GM12878 (cell line): ENCODE data around the gene ERFL. TPM values are rescaled to one million over a fixed set of nuclear protein-coding genes. Genes with fewer than 3 reads are reported as not detected.

ENCODE experiments used
- ATAC-seq: fragments of 200-7000 bp; cut with Tn5 transposase; 3 replicates; pipeline ENCODE4 v1.9.1; 2020; ENCODE audit warnings: mild to moderate bottlenecking, moderate library complexity
- BruUV-seq: library from RNA; stranded (reverse); fragments of 400-500 nt; replicated peaks from 2 replicates; lab custom pipeline; 2021; lab: Mats Ljungman, UMichigan
- CTCF ChIA-PET: fragments of 300-600 bp; sonication (Branson Sonifier 250); formaldehyde crosslinking; extraction: SDS; loops from one replicate; lab custom pipeline; 2021; ENCODE audit warnings: inconsistent platforms; lab: Yijun Ruan, JAX
- POLR2A ChIA-PET: fragments of 350-600 bp; formaldehyde crosslinking; extraction: SDS; loops from one replicate; lab custom pipeline; 2021; ENCODE audit warnings: inconsistent platforms; lab: Charles Lee
- RAD21 ChIA-PET: fragments of 300-600 bp; sonication (Branson Sonifier 250); formaldehyde crosslinking; loops from one replicate; lab custom pipeline; 2023; ENCODE audit warnings: antibody characterized with exemption; ENCODE audit not compliant: unreplicated experiment; lab: Charles Lee
- SMC1A ChIA-PET: fragments of 300-600 bp; sonication (Branson Sonifier 250); formaldehyde crosslinking; loops from one replicate; lab custom pipeline; 2023; ENCODE audit not compliant: unreplicated experiment, uncharacterized antibody; lab: Charles Lee
- DNase-seq: peaks from one replicate; pipeline ENCODE4 v3.0.0-alpha.2; 2011; ENCODE audit warnings: low read depth, low spot score
- FAIRE-seq: peaks from 3 replicates; lab custom pipeline; 2011; peaks lifted over from hg19 to GRCh38; lab: Jason Lieb, UNC
- H2AFZ ChIP-seq: 2 replicates; pipeline ENCODE4 v1.6.0; 2011; ENCODE audit warnings: low read depth, low read length, control low read depth; ENCODE audit not compliant: control insufficient read depth
- H3K27ac ChIP-seq: 2 replicates; pipeline ENCODE4 v1.5.1; 2011; ENCODE audit warnings: control low read depth; ENCODE audit not compliant: control insufficient read depth, insufficient read depth
- H3K27me3 ChIP-seq, 2 experiments: replicated peaks in 1 of 2; 2 replicates each; pipeline versions ENCODE4 v1.6.0 to v1.6.1; 2011; ENCODE audit warnings: low read length in 1 of 2; ENCODE audit not compliant: control insufficient read depth in 2 of 2, insufficient read depth in 2 of 2
- H3K36me3 ChIP-seq, 2 experiments: 2 replicates each; pipeline ENCODE4 v1.5.1; 2011; ENCODE audit warnings: low read length in 1 of 2; ENCODE audit not compliant: control insufficient read depth in 2 of 2, insufficient read depth in 2 of 2
- H3K4me1 ChIP-seq: 2 replicates; pipeline ENCODE4 v1.6.1; 2011; ENCODE audit warnings: mild to moderate bottlenecking, low read length, moderate library complexity, mixed read lengths; ENCODE audit not compliant: control insufficient read depth, insufficient read depth
- H3K4me2 ChIP-seq: 2 replicates; pipeline ENCODE4 v1.6.0; 2011; ENCODE audit warnings: control low read depth; ENCODE audit not compliant: control insufficient read depth, insufficient read depth
- H3K4me3 ChIP-seq: fragments of 200-600 bp; sonication (generic); 2 replicates; pipeline ENCODE4 v1.5.1; 2016
- H3K79me2 ChIP-seq: 2 replicates; pipeline ENCODE4 v1.6.0; 2011; ENCODE audit warnings: low read length; ENCODE audit not compliant: control insufficient read depth, insufficient read depth
- H3K9ac ChIP-seq: 2 replicates; pipeline ENCODE4 v1.8.0; 2011; ENCODE audit warnings: low read length, control low read depth, mixed read lengths; ENCODE audit not compliant: control insufficient read depth, insufficient read depth
- H3K9me3 ChIP-seq: replicated peaks from 3 replicates; pipeline ENCODE4 v1.5.1; 2011; ENCODE audit warnings: mild to moderate bottlenecking, low read length; ENCODE audit not compliant: control insufficient read depth, insufficient read depth
- H4K20me1 ChIP-seq: 2 replicates; pipeline ENCODE4 v1.6.0; 2011; ENCODE audit not compliant: control insufficient read depth, insufficient read depth
- BHLHE40 ChIP-seq, 2 experiments: fragments of 450-650 bp in 1 of 2; IDR thresholded peaks; 2 replicates each; pipeline ENCODE4 v1.6.1; 2011 to 2017; ENCODE audit warnings: low read depth in 2 of 2, borderline replicate concordance in 1 of 2, improper control_type of control experiment in 1 of 2, low read length in 1 of 2, mild to moderate bottlenecking in 1 of 2
- CBX5 ChIP-seq: sonication (generic); IDR thresholded peaks from 2 replicates; pipeline ENCODE4 v1.6.1; 2016; ENCODE audit warnings: low read depth, moderate library complexity, mild to moderate bottlenecking, inconsistent platforms
- HDGF ChIP-seq: fragments of 450-650 bp; IDR thresholded peaks from 2 replicates; pipeline ENCODE4 v1.6.1; 2016; ENCODE audit warnings: antibody characterized with exemption
- IRF4 ChIP-seq: IDR thresholded peaks from 2 replicates; pipeline ENCODE4 v1.6.1; 2011; ENCODE audit warnings: low read depth, low read length
- MEF2B ChIP-seq: fragments of 450-650 bp; IDR thresholded peaks from 2 replicates; pipeline ENCODE4 v1.6.1; 2018; ENCODE audit warnings: mild to moderate bottlenecking, moderate library complexity; ENCODE audit not compliant: partially characterized antibody, poor library complexity, severe bottlenecking
- NR2C2 ChIP-seq: IDR thresholded peaks from 2 replicates; pipeline ENCODE4 v1.6.1; 2011; ENCODE audit warnings: borderline replicate concordance, low read depth; ENCODE audit not compliant: control insufficient read depth, insufficient read length
- NR2F1 ChIP-seq: fragments of 450-650 bp; conservative IDR thresholded peaks from 2 replicates; pipeline ENCODE4 v1.6.1; 2017; ENCODE audit warnings: mild to moderate bottlenecking
- PAX5 ChIP-seq: IDR thresholded peaks from 2 replicates; pipeline ENCODE4 v1.6.1; 2011; ENCODE audit warnings: low read depth, low read length, borderline replicate concordance
- SMC3 ChIP-seq: IDR thresholded peaks from 2 replicates; pipeline ENCODE4 v1.6.1; 2011; ENCODE audit warnings: low read length, improper control_type of control experiment, borderline replicate concordance
- ZBED1 ChIP-seq: IDR thresholded peaks from 2 replicates; pipeline ENCODE4 v1.6.1; 2016; ENCODE audit warnings: borderline replicate concordance
- WGBS: methylation state at CpG from one replicate; pipeline ENCODE4 v1.1.6; 2016; ENCODE audit warnings: low lambda C conversion rate; ENCODE audit not compliant: insufficient replicate concordance, insufficient coverage; ENCODE audit errors: missing lambda C conversion rate; 5-methylcytosine and 5-hydroxymethylcytosine counted together
- in situ Hi-C: fragments of 300-500 bp; cut with MboI; formaldehyde crosslinking; loops from 9 replicates; pipeline ENCODE4 v1.14.3; 2018; ENCODE audit warnings: mixed read lengths
- intact Hi-C: fragments of 100-400 bp; cut with micrococcal nuclease; formaldehyde crosslinking; loops from one replicate; pipeline ENCODE4 v1.14.2; 2022; ENCODE audit not compliant: unreplicated experiment
- polyA plus RNA-seq, 11 experiments: library from polyadenylated mRNA; depleted of rRNA in 4 of 11; unstranded in 6 of 11; stranded (reverse) in 5 of 11; fragments of >200 nt; fragmentation: Nextera tagmentation in 4 of 11; fragmentation: Illumina TruSeq in 1 of 11; extraction: Ambion mirVana in 4 of 11; extraction: Trizol in 1 of 11; gene quantifications; 1 replicate in 1 of 11; 2 replicates in 10 of 11; pipeline versions ENCODE4 v1.2.1 to v1.2.3, GENCODE V29; 2011 to 2016; ENCODE audit warnings: inconsistent platforms in 2 of 11, missing spikeins in 2 of 11, low read depth in 1 of 11
- total RNA-seq, 4 experiments: library from RNA; depleted of rRNA in 3 of 4; stranded (reverse); fragments of >200 nt in 3 of 4; fragmentation: Illumina TruSeq in 1 of 4; extraction: Trizol in 1 of 4; gene quantifications; 2 replicates each; pipeline versions ENCODE4 v1.2.1 to v1.2.3, GENCODE V29; 2013 to 2021
- TF ChIP-seq, protein P1 (sequence below): IDR thresholded peaks from 2 replicates; pipeline ENCODE4 v1.6.1; 2012; ENCODE audit warnings: improper control_type of control experiment, low read depth, low read length; ENCODE audit not compliant: insufficient replicate concordance
- TF ChIP-seq, protein P2 (sequence below): fragments of 450-650 bp; IDR thresholded peaks from 2 replicates; pipeline ENCODE4 v1.6.1; 2017; ENCODE audit warnings: mild to moderate bottlenecking
- TF ChIP-seq, protein P3 (sequence below): IDR thresholded peaks from 2 replicates; pipeline ENCODE4 v1.6.1; 2011; ENCODE audit warnings: borderline replicate concordance, low read depth, mild to moderate bottlenecking, moderate library complexity, mixed read lengths, low read length; ENCODE audit not compliant: insufficient read depth; ENCODE audit errors: extremely low read length

ERFL gene
- total and polyA plus RNA-seq, 10 of the 15 experiments (the other 5 are each of a cell fraction or from before 2014, with no cell fraction given), result 0.04 to 0.10 (median 0.05) TPM; not detected in 7

- WGBS, result 31% methylated on average over 18 of the region's 18 CpGs
- FAIRE-seq, result no peak
- in situ Hi-C loops (loop anchor here (5.0 kb wide), 1 partner anchor 74 kb away; no protein-coding TSS in a partner anchor), intact Hi-C loops (loop anchor here (1.0 kb wide), 2 partner anchors 62 to 78 kb away; no protein-coding TSS in a partner anchor)
- peak; percentile 11; the same call in 2 of the 3 replicates for ATAC-seq
- ChIA-PET SMC1A (interaction anchor here (0.7 to 8.2 kb wide), 11 partner anchors 10 to 85 kb away, joined by 3 to 57 read pairs (median 12); partner anchors contain the start of gene RPS19), POLR2A (interaction anchor here (0.6 to 6.6 kb wide), 9 partner anchors 10 to 79 kb away, joined by 3 to 90 read pairs (median 7); partner anchors contain the start of gene RPS19), RAD21 (interaction anchor here (0.6 to 8.7 kb wide), 13 partner anchors 10 to 85 kb away, joined by 3 to 120 read pairs (median 6); partner anchors contain the start of genes ARHGEF1, ERFL, RABAC1 and RPS19), CTCF (interaction anchor here (0.6 to 9.0 kb wide), 15 partner anchors 9 to 393 kb away, joined by 3 to 136 read pairs (median 12); partner anchors contain the start of genes ARHGEF1, ERFL, RABAC1 and RPS19)
- Histone ChIP-seq H3K79me2 (peaks cover 27% of the 10 kb centered on the region), H3K4me2 (no peak overlapping the region), H3K4me1 (peaks cover 77% of the 10 kb centered on the region), H3K4me3 (no peak overlapping the region), H4K20me1 (peaks cover 4% of the 10 kb centered on the region), H2AFZ (no peak overlapping the region), H3K27ac (peak overlapping the region; percentile 72), H3K9ac (no peak overlapping the region), H3K36me3 (peaks cover 17 to 20% of the 10 kb centered on the region in 2 experiments), H3K9me3 (no peaks in the 10 kb centered on the region), H3K27me3 (no peaks in the 10 kb centered on the region)
- no peak for DNase-seq
- BruUV-seq, result no TSS peak
- TF ChIP-seq, protein P1, sequence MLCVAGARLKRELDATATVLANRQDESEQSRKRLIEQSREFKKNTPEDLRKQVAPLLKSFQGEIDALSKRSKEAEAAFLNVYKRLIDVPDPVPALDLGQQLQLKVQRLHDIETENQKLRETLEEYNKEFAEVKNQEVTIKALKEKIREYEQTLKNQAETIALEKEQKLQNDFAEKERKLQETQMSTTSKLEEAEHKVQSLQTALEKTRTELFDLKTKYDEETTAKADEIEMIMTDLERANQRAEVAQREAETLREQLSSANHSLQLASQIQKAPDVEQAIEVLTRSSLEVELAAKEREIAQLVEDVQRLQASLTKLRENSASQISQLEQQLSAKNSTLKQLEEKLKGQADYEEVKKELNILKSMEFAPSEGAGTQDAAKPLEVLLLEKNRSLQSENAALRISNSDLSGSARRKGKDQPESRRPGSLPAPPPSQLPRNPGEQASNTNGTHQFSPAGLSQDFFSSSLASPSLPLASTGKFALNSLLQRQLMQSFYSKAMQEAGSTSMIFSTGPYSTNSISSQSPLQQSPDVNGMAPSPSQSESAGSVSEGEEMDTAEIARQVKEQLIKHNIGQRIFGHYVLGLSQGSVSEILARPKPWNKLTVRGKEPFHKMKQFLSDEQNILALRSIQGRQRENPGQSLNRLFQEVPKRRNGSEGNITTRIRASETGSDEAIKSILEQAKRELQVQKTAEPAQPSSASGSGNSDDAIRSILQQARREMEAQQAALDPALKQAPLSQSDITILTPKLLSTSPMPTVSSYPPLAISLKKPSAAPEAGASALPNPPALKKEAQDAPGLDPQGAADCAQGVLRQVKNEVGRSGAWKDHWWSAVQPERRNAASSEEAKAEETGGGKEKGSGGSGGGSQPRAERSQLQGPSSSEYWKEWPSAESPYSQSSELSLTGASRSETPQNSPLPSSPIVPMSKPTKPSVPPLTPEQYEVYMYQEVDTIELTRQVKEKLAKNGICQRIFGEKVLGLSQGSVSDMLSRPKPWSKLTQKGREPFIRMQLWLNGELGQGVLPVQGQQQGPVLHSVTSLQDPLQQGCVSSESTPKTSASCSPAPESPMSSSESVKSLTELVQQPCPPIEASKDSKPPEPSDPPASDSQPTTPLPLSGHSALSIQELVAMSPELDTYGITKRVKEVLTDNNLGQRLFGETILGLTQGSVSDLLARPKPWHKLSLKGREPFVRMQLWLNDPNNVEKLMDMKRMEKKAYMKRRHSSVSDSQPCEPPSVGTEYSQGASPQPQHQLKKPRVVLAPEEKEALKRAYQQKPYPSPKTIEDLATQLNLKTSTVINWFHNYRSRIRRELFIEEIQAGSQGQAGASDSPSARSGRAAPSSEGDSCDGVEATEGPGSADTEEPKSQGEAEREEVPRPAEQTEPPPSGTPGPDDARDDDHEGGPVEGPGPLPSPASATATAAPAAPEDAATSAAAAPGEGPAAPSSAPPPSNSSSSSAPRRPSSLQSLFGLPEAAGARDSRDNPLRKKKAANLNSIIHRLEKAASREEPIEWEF, result no peak
- no peak for TF ChIP-seq IRF4
- 0 out of 2 replicates have a peak, but pooled peaks have one; percentile 36 for TF ChIP-seq ZBED1
- no peak for TF ChIP-seq PAX5
- no peak for TF ChIP-seq MEF2B
- TF ChIP-seq NR2C2, result no peak
- no peak for TF ChIP-seq HDGF
- peak; percentile 87 for TF ChIP-seq SMC3
- TF ChIP-seq, protein P2, sequence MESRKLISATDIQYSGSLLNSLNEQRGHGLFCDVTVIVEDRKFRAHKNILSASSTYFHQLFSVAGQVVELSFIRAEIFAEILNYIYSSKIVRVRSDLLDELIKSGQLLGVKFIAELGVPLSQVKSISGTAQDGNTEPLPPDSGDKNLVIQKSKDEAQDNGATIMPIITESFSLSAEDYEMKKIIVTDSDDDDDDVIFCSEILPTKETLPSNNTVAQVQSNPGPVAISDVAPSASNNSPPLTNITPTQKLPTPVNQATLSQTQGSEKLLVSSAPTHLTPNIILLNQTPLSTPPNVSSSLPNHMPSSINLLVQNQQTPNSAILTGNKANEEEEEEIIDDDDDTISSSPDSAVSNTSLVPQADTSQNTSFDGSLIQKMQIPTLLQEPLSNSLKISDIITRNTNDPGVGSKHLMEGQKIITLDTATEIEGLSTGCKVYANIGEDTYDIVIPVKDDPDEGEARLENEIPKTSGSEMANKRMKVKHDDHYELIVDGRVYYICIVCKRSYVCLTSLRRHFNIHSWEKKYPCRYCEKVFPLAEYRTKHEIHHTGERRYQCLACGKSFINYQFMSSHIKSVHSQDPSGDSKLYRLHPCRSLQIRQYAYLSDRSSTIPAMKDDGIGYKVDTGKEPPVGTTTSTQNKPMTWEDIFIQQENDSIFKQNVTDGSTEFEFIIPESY, result no peak
- TF ChIP-seq CBX5, result no peak
- TF ChIP-seq, protein P3, sequence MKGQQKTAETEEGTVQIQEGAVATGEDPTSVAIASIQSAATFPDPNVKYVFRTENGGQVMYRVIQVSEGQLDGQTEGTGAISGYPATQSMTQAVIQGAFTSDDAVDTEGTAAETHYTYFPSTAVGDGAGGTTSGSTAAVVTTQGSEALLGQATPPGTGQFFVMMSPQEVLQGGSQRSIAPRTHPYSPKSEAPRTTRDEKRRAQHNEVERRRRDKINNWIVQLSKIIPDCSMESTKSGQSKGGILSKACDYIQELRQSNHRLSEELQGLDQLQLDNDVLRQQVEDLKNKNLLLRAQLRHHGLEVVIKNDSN, result no peak
- TF ChIP-seq BHLHE40 (IDR thresholded peaks at IDR 0.05; ENCODE audit: borderline replicate concordance in 1 of 2, low read depth in 2 of 2, low read length in 1 of 2), result peak; percentile 21 to 60; a peak in 1 of 4 replicates
- TF ChIP-seq NR2F1, result no peak
Measured at GRCh38 chr19:41872775-41873647, 55.2 kb downstream of the ERFL start.
